HepG2 (cell line): ENCODE measurements around the gene PLXND1. TPM values are rescaled to one million over a fixed set of nuclear protein-coding genes. Genes with fewer than 3 reads are reported as not detected.

Experiments
- JUN ChIP-seq: sonication (generic); formaldehyde crosslinking; IDR thresholded peaks from 2 replicates; pipeline ENCODE4 v1.4.0; 2020; ENCODE audit warnings: mild to moderate bottlenecking, missing genetic modification reagents
- NR3C1 ChIP-seq: sonication (generic); formaldehyde crosslinking; IDR thresholded peaks from 2 replicates; pipeline ENCODE4 v1.4.0; 2020; ENCODE audit warnings: missing genetic modification reagents
- PAWR ChIP-seq: sonication (generic); formaldehyde crosslinking; IDR thresholded peaks from 2 replicates; pipeline ENCODE4 v1.4.0; 2020; ENCODE audit warnings: missing genetic modification reagents, mild to moderate bottlenecking, borderline replicate concordance
- ZNF460 ChIP-seq: sonication (generic); formaldehyde crosslinking; IDR thresholded peaks from 2 replicates; pipeline ENCODE4 v1.5.1; 2020; ENCODE audit warnings: missing genetic modification reagents, mild to moderate bottlenecking, borderline replicate concordance
- ZNF546 ChIP-seq: sonication (generic); formaldehyde crosslinking; conservative IDR thresholded peaks from 2 replicates; pipeline ENCODE4 v1.8.1; 2023; ENCODE audit warnings: mild to moderate bottlenecking, missing genetic modification reagents
- ZNF589 ChIP-seq: sonication (generic); formaldehyde crosslinking; conservative IDR thresholded peaks from 2 replicates; pipeline ENCODE4 v1.8.0; 2022; ENCODE audit warnings: mild to moderate bottlenecking, moderate library complexity, missing genetic modification reagents
- polyA plus RNA-seq, 8 experiments: library from polyadenylated mRNA; depleted of rRNA in 3 of 8; stranded (reverse) in 7 of 8; unstranded in 1 of 8; fragments of >200 nt; fragmentation: Illumina TruSeq in 4 of 8; extraction: Trizol in 4 of 8; gene quantifications; 2 replicates each; pipeline versions ENCODE4 v1.2.1 to v1.2.3, GENCODE V29; 2011 to 2016; ENCODE audit warnings: low read depth in 4 of 8, missing spikeins in 1 of 8, mixed read lengths in 1 of 8; ENCODE audit not compliant: insufficient read depth in 1 of 8
- total RNA-seq, 5 experiments: library from RNA; depleted of rRNA; stranded (reverse); fragments of >200 nt; fragmentation: Illumina TruSeq; extraction: Trizol; gene quantifications; 2 replicates each; pipeline ENCODE4 v1.2.3, GENCODE V29; 2016; ENCODE audit warnings: low read depth in 1 of 5
- TF ChIP-seq, protein P1 (sequence below), 2 experiments: sonication (generic) in 1 of 2; formaldehyde crosslinking in 1 of 2; IDR thresholded peaks; 2 replicates each; pipeline versions ENCODE4 v1.5.1 to v1.6.1; 2011 to 2020; ENCODE audit warnings: borderline replicate concordance in 1 of 2, low read depth in 1 of 2, low read length in 1 of 2, mild to moderate bottlenecking in 1 of 2, missing genetic modification reagents in 1 of 2, moderate library complexity in 1 of 2
- TF ChIP-seq, protein P2 (sequence below): IDR thresholded peaks from 2 replicates; pipeline ENCODE4 v1.6.1; 2012; ENCODE audit warnings: inconsistent platforms
- TF ChIP-seq, protein P3 (sequence below): sonication (generic); formaldehyde crosslinking; IDR thresholded peaks from 2 replicates; pipeline ENCODE4 v1.5.1; 2020; ENCODE audit warnings: mild to moderate bottlenecking, missing genetic modification reagents, moderate library complexity

Gene PLXND1
- total and polyA plus RNA-seq, 2 of the 13 experiments (the other 11 are each of a cell fraction or from before 2014, with no cell fraction given): 15.9 to 42.0 TPM

DNA sequence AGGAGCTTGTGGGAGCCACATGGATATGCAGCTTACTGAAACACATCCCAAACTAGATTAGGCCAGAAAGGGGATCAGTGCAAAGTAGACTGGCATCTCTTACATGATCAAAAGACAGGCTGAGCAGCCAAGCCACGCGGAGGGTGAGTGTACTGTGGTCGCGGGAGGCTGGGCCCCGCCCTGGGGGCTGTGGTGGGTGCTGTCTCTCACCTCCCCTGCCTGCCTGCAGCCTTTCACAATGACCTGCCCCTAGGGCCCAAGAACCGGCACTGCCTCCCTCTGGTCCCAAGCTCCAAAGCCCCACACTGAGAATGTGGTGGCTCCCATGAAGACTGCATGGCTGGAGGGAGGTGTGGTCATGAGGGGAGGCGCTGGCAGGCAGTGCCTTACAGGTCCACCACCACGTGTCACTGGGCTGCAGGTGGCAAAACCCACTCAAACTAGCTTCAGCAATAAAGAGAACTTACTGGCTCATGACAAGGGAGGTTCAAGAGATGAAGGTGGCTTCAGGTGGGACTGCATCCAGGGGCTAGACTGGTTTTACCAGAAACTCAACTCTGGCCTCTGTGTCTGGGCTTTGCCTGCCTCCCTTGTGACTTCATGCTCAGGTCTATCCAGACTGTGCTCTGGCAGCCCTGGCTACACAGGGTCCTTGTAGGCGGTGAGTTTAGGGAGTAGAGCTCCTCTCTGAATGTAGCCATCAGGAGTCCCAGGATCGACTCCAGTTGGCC is 27.4 kb upstream of the PLXND1 start (continued):
- TF ChIP-seq, protein P1, sequence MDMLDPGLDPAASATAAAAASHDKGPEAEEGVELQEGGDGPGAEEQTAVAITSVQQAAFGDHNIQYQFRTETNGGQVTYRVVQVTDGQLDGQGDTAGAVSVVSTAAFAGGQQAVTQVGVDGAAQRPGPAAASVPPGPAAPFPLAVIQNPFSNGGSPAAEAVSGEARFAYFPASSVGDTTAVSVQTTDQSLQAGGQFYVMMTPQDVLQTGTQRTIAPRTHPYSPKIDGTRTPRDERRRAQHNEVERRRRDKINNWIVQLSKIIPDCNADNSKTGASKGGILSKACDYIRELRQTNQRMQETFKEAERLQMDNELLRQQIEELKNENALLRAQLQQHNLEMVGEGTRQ (IDR thresholded peaks at IDR 0.05; ENCODE audit: low read depth, low read length): no peak
- TF ChIP-seq, protein P1 (CRISPR knock-in tag; IDR thresholded peaks at IDR 0.05; ENCODE audit: borderline replicate concordance): no peak
- TF ChIP-seq, protein P2, sequence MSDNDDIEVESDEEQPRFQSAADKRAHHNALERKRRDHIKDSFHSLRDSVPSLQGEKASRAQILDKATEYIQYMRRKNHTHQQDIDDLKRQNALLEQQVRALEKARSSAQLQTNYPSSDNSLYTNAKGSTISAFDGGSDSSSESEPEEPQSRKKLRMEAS: peak; percentile 50; the same call in 1 of the 2 replicates
- 0 out of 2 replicates have a peak, but pooled peaks have one; percentile 18 for TF ChIP-seq ZNF546 (CRISPR knock-in tag)
- no peak for TF ChIP-seq ZNF589
- 0 out of 2 replicates have a peak, but pooled peaks have one; percentile 19 for TF ChIP-seq PAWR (CRISPR knock-in tag)
- TF ChIP-seq NR3C1: no peak
- no peak for TF ChIP-seq JUN (CRISPR knock-in tag)
- TF ChIP-seq ZNF460 (CRISPR knock-in tag): no peak
- TF ChIP-seq, protein P3, sequence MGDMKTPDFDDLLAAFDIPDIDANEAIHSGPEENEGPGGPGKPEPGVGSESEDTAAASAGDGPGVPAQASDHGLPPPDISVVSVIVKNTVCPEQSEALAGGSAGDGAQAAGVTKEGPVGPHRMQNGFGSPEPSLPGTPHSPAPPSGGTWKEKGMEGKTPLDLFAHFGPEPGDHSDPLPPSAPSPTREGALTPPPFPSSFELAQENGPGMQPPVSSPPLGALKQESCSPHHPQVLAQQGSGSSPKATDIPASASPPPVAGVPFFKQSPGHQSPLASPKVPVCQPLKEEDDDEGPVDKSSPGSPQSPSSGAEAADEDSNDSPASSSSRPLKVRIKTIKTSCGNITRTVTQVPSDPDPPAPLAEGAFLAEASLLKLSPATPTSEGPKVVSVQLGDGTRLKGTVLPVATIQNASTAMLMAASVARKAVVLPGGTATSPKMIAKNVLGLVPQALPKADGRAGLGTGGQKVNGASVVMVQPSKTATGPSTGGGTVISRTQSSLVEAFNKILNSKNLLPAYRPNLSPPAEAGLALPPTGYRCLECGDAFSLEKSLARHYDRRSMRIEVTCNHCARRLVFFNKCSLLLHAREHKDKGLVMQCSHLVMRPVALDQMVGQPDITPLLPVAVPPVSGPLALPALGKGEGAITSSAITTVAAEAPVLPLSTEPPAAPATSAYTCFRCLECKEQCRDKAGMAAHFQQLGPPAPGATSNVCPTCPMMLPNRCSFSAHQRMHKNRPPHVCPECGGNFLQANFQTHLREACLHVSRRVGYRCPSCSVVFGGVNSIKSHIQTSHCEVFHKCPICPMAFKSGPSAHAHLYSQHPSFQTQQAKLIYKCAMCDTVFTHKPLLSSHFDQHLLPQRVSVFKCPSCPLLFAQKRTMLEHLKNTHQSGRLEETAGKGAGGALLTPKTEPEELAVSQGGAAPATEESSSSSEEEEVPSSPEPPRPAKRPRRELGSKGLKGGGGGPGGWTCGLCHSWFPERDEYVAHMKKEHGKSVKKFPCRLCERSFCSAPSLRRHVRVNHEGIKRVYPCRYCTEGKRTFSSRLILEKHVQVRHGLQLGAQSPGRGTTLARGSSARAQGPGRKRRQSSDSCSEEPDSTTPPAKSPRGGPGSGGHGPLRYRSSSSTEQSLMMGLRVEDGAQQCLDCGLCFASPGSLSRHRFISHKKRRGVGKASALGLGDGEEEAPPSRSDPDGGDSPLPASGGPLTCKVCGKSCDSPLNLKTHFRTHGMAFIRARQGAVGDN (CRISPR knock-in tag): peak; percentile 40; the same call in 1 of the 2 replicates
